Caco-2 (cell line): Measurements from ENCODE around the gene ZNF416. TPM values are rescaled to one million over a fixed set of nuclear protein-coding genes. Genes with fewer than 3 reads are reported as not detected.

ENCODE experiments used
- Bru-seq: library from RNA; stranded (reverse); fragments of 400-500 nt; gene quantifications from one replicate; lab custom pipeline; 2021; lab: Mats Ljungman, UMichigan
- BruChase-seq, 2 experiments: library from RNA; stranded (reverse); fragments of 400-500 nt; gene quantifications; one replicate each; lab custom pipeline; 2021; lab: Mats Ljungman, UMichigan
- BruUV-seq: library from RNA; stranded (reverse); fragments of 400-500 nt; replicated peaks from 2 replicates; lab custom pipeline; 2021; lab: Mats Ljungman, UMichigan
- CTCF ChIA-PET: fragments of 300-600 bp; sonication (Branson Sonifier 250); formaldehyde crosslinking; loops from one replicate; lab custom pipeline; 2022; ENCODE audit warnings: antibody characterized with exemption; lab: Charles Lee
- POLR2A ChIA-PET: fragments of 300-600 bp; sonication (Branson Sonifier 250); formaldehyde crosslinking; loops from one replicate; lab custom pipeline; 2022; ENCODE audit warnings: antibody characterized with exemption; lab: Charles Lee
- DNase-seq, 2 experiments: peaks; one replicate each; pipeline versions ENCODE4 v3.0.0 to v3.0.0-alpha.2; 2020 to 2022
- H3K27me3 ChIP-seq: replicated peaks from 2 replicates; pipeline ENCODE4 v1.6.0; 2011; ENCODE audit warnings: low read length; ENCODE audit not compliant: control insufficient read depth, insufficient read depth
- H3K36me3 ChIP-seq: 2 replicates; pipeline ENCODE4 v1.5.1; 2011; ENCODE audit warnings: low read length; ENCODE audit not compliant: control insufficient read depth, insufficient read depth
- H3K4me1 ChIP-seq: fragments of 250-450 bp; sonication (Bioruptor Pico); 2 replicates; pipeline ENCODE4 v1.5.1; 2020; ENCODE audit warnings: mild to moderate bottlenecking
- H3K4me3 ChIP-seq: 2 replicates; pipeline ENCODE4 v1.5.1; 2011; ENCODE audit warnings: low read depth, mild to moderate bottlenecking, control low read depth, low read length
- H3K9me3 ChIP-seq: fragments of 250-450 bp; sonication (Bioruptor Pico); 2 replicates; pipeline ENCODE4 v1.5.1; 2020; ENCODE audit warnings: mild to moderate bottlenecking, moderate library complexity
- H3K27ac Mint-ChIP-seq: one replicate; pipeline ENCODE4 v1.8.0; 2022; ENCODE audit warnings: mixed read lengths; ENCODE audit not compliant: unreplicated experiment
- H3K27me3 Mint-ChIP-seq: one replicate; pipeline ENCODE4 v1.8.0; 2022; ENCODE audit warnings: mixed read lengths; ENCODE audit not compliant: insufficient read depth, unreplicated experiment
- H3K36me3 Mint-ChIP-seq: one replicate; pipeline ENCODE4 v1.8.0; 2022; ENCODE audit warnings: mild to moderate bottlenecking, mixed read lengths; ENCODE audit not compliant: insufficient read depth, unreplicated experiment
- H3K4me1 Mint-ChIP-seq: one replicate; pipeline ENCODE4 v1.8.0; 2022; ENCODE audit warnings: low read depth, mixed read lengths; ENCODE audit not compliant: unreplicated experiment
- H3K4me3 Mint-ChIP-seq: one replicate; pipeline ENCODE4 v1.8.0; 2022; ENCODE audit warnings: mild to moderate bottlenecking, moderate library complexity, mixed read lengths; ENCODE audit not compliant: unreplicated experiment
- H3K9me3 Mint-ChIP-seq: one replicate; pipeline ENCODE4 v1.8.0; 2022; ENCODE audit warnings: mixed read lengths; ENCODE audit not compliant: unreplicated experiment
- CTCF ChIP-seq, 2 experiments: fragments of 200-600 bp in 1 of 2; IDR thresholded peaks; 1 replicate in 1 of 2; 2 replicates in 1 of 2; pipeline versions ENCODE4 v1.5.1 to v1.8.0; 2011 to 2022; ENCODE audit warnings: antibody characterized with exemption in 1 of 2, control low read depth in 1 of 2, inconsistent platforms in 1 of 2, low read depth in 1 of 2, low read length in 1 of 2, mild to moderate bottlenecking in 1 of 2, moderate library complexity in 1 of 2; ENCODE audit not compliant: insufficient read depth in 1 of 2, severe bottlenecking in 1 of 2, unreplicated experiment in 1 of 2
- intact Hi-C: fragments of 100-400 bp; cut with micrococcal nuclease; formaldehyde crosslinking; loops from one replicate; pipeline ENCODE4 v1.10.0; 2022; ENCODE audit not compliant: unreplicated experiment
- long read RNA-seq: library from polyadenylated mRNA; stranded (forward); transcript quantifications from one replicate; pipeline ENCODE4 v2.0.0, GENCODE V29; 2022
- total RNA-seq: library from RNA; stranded (reverse); gene quantifications from 2 replicates; pipeline ENCODE4 v1.2.3, GENCODE V29; 2022

The ZNF416 gene
- total RNA-seq (5.5 and 6.1 TPM in 2 replicates), Bru-seq, nascent RNA (percentile 73 among the genes with signal in this experiment), BruChase-seq, experiment 1, labeled RNA remaining after a 2-hour chase (percentile 67 among the genes with signal in this experiment), BruChase-seq, experiment 2, labeled RNA remaining after a 6-hour chase (percentile 53 among the genes with signal in this experiment)
- long read RNA-seq, transcript ZNF416-201 (4 exons, 2,561 nt) = major isoform, 7 of 8 reads
- long read RNA-seq, partial matches to known transcripts = 0 of 8 reads
- long read RNA-seq, other reads (novel, unspliced or antisense) = 1 of 8 reads

- Mint-ChIP-seq H3K36me3 (peaks cover 34% of the 10 kb centered on the region), H3K9me3 (peaks cover 45% of the 10 kb centered on the region), H3K4me3 (peak within 1 kb of the TSS; percentile 77), H3K4me1 (no peaks in the 10 kb centered on the region), H3K27me3 (no peaks in the 10 kb centered on the region), H3K27ac (peak within 1 kb of the TSS; percentile 37)
- intact Hi-C loops = loop anchor here (1.0 to 5.0 kb wide), 8 partner anchors 19 to 338 kb away; partner anchors contain the start of genes ZNF211, ZNF417, ZNF530 and ZNF550
- ChIA-PET CTCF (no interaction called here), POLR2A (no interaction called here)
- no peaks in the 10 kb centered on the region for H3K27me3 ChIP-seq
- peak within 1 kb of the TSS; percentile 83 for H3K4me3 ChIP-seq
- 0 out of 2 replicates have a peak, but pooled peaks cover 3% of the 10 kb centered on the region for H3K9me3 ChIP-seq
- peak in 1 of 2 experiments; percentile 43 for TF ChIP-seq CTCF (IDR thresholded peaks at IDR 0.05; ENCODE audit: insufficient read depth in 1 of 2, low read depth in 1 of 2, low read length in 1 of 2, severe bottlenecking in 1 of 2, unreplicated experiment in 1 of 2)
- TSS peak; percentile 58 for BruUV-seq
- no peaks in the 10 kb centered on the region for H3K4me1 ChIP-seq
- peaks cover 8% of the 10 kb centered on the region; the same call in 1 of the 2 replicates for H3K36me3 ChIP-seq
- DNase-seq = peak; percentile 97 to 98
These were observed at the start of gene ZNF416 for GRCh38 chr19:57578487-57579205. TSS of gene ZNF416 (minus strand) at chr19:57578911. CDS start at chr19:57578704, 207 bp downstream.

DNA sequence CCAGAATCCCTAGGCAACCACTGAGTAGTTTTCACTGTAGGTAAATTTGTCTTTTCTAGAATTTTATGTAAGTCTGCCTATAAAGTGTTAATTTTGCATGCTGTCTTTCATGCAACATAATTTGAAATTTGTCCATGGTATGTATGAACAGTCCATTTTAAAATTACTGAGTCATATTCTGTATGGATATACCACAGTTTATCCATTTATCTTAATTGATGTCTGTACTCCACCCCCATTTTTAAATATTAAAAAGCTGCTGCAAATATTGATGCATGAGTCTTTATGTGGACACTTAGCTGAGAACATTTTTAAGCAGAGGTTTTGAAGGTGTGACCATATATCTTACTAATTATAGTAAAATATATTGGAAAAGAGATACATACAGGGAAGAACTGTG is 44.4 kb upstream of the ZNF416 start:
- H3K36me3 Mint-ChIP-seq = peaks cover 25% of the 10 kb centered on the region
- BruUV-seq = no TSS peak
- CTCF ChIA-PET = no interaction called here

More for the DNA sequence above, 44.4 kb upstream of the ZNF416 start:
- Mint-ChIP-seq H3K4me3 (no peak overlapping the region), H3K27me3 (no peaks in the 10 kb centered on the region), H3K9me3 (peaks cover 37% of the 10 kb centered on the region), H3K27ac (no peak overlapping the region), H3K4me1 (no peaks in the 10 kb centered on the region)
- no peak for DNase-seq
- Histone ChIP-seq H3K4me3 (no peak overlapping the region), H3K4me1 (no peaks in the 10 kb centered on the region), H3K36me3 (peaks cover 6% of the 10 kb centered on the region), H3K27me3 (no peaks in the 10 kb centered on the region), H3K9me3 (peaks cover 35% of the 10 kb centered on the region)
- POLR2A ChIA-PET = no interaction called here
- TF ChIP-seq CTCF (IDR thresholded peaks at IDR 0.05; ENCODE audit: insufficient read depth in 1 of 2, low read depth in 1 of 2, low read length in 1 of 2, severe bottlenecking in 1 of 2, unreplicated experiment in 1 of 2) = no peak
- intact Hi-C loops = no loop called here
